Endothelial cell of umbilical vein (primary cell): ENCODE data around the gene NCOA3. TPM values are rescaled to one million over a fixed set of nuclear protein-coding genes. Genes with fewer than 3 reads are reported as not detected.

Experiments
- BruUV-seq: library from RNA; stranded (reverse); fragments of 400-500 nt; replicated peaks from 2 replicates; lab custom pipeline; 2021; lab: Mats Ljungman, UMichigan
- CTCF ChIA-PET: fragments of 300-600, 350-600 bp; sonication (Branson Sonifier 250); formaldehyde crosslinking; loops from one replicate; lab custom pipeline; 2021; ENCODE audit warnings: antibody characterized with exemption, inconsistent platforms; lab: Charles Lee
- POLR2A ChIA-PET: fragments of 300-600, 350-600 bp; sonication (Branson Sonifier 250); formaldehyde crosslinking; loops from one replicate; lab custom pipeline; 2021; ENCODE audit warnings: antibody characterized with exemption, inconsistent platforms; lab: Charles Lee
- DNase-seq: peaks from one replicate; pipeline ENCODE4 v3.0.0-alpha.2; 2011; ENCODE audit warnings: low read depth, low spot score
- FAIRE-seq: peaks from 2 replicates; lab custom pipeline; 2011; peaks lifted over from hg19 to GRCh38; lab: Jason Lieb, UNC
- H2AFZ ChIP-seq: 2 replicates; pipeline ENCODE4 v1.6.0; 2012; ENCODE audit warnings: low read depth, low read length, control low read depth, inconsistent platforms
- H3K27ac ChIP-seq: 2 replicates; pipeline ENCODE4 v1.5.1; 2011; ENCODE audit warnings: low read depth, mild to moderate bottlenecking, control low read depth, low read length, moderate library complexity; ENCODE audit not compliant: insufficient read depth
- H3K27me3 ChIP-seq, 2 experiments: 2 replicates each; pipeline versions ENCODE4 v1.6.0 to v1.6.1; 2011; ENCODE audit warnings: low read length in 2 of 2, mixed read lengths in 1 of 2; ENCODE audit not compliant: control insufficient read depth in 2 of 2, insufficient read depth in 2 of 2
- H3K36me3 ChIP-seq, 2 experiments: 2 replicates in 1 of 2; 3 replicates in 1 of 2; pipeline ENCODE4 v1.5.1; 2011; ENCODE audit warnings: low read length in 2 of 2, mild to moderate bottlenecking in 1 of 2, moderate library complexity in 1 of 2; ENCODE audit not compliant: control insufficient read depth in 2 of 2, insufficient read depth in 2 of 2; ENCODE audit errors: extremely low read depth in 1 of 2
- H3K4me1 ChIP-seq: 3 replicates; pipeline ENCODE4 v1.5.1; 2011; ENCODE audit warnings: mild to moderate bottlenecking, low read length; ENCODE audit not compliant: control insufficient read depth, insufficient read depth; ENCODE audit errors: extremely low read depth
- H3K4me2 ChIP-seq: 2 replicates; pipeline ENCODE4 v1.6.1; 2011; ENCODE audit warnings: low read length, control low read depth, mixed read lengths; ENCODE audit not compliant: insufficient read depth
- H3K4me3 ChIP-seq, 3 experiments: fragments of 200-600 bp in 1 of 3; sonication (generic), shearing (Covaris generic) in 1 of 3; replicated peaks in 1 of 3; 2 replicates each; pipeline ENCODE4 v1.5.1; 2011 to 2016; ENCODE audit warnings: control low read depth in 3 of 3, low read length in 3 of 3, mild to moderate bottlenecking in 2 of 3, inconsistent platforms in 1 of 3, low read depth in 1 of 3, moderate library complexity in 1 of 3; ENCODE audit not compliant: insufficient read depth in 1 of 3
- H3K79me2 ChIP-seq: 2 replicates; pipeline ENCODE4 v1.6.0; 2012; ENCODE audit warnings: low read length, inconsistent platforms; ENCODE audit not compliant: control insufficient read depth, insufficient read depth
- H3K9ac ChIP-seq: replicated peaks from 2 replicates; pipeline ENCODE3; 2011; ENCODE audit warnings: low read length, control low read depth; ENCODE audit not compliant: insufficient read depth; ENCODE audit errors: extremely low read depth
- H3K9me1 ChIP-seq: replicated peaks from 3 replicates; pipeline ENCODE4 v1.6.0; 2011; ENCODE audit warnings: mild to moderate bottlenecking, low read length; ENCODE audit not compliant: control insufficient read depth, insufficient read depth; ENCODE audit errors: extremely low read depth
- H3K9me3 ChIP-seq: replicated peaks from 2 replicates; pipeline ENCODE4 v1.5.1; 2012; ENCODE audit warnings: low read length, inconsistent platforms; ENCODE audit not compliant: control insufficient read depth, insufficient read depth
- H4K20me1 ChIP-seq: replicated peaks from 2 replicates; pipeline ENCODE3; 2011; ENCODE audit warnings: mild to moderate bottlenecking, low read length; ENCODE audit not compliant: control insufficient read depth, insufficient read depth; ENCODE audit errors: extremely low read depth
- EZH2 ChIP-seq: IDR thresholded peaks from 2 replicates; pipeline ENCODE4 v1.6.1; 2012; ENCODE audit warnings: borderline replicate concordance, low read depth, mild to moderate bottlenecking, moderate library complexity, low read length, inconsistent platforms; ENCODE audit not compliant: severe bottlenecking
- FOS ChIP-seq: IDR thresholded peaks from 2 replicates; pipeline ENCODE4 v1.6.1; 2011; ENCODE audit warnings: mild to moderate bottlenecking, low read length, moderate library complexity, borderline replicate concordance; ENCODE audit not compliant: insufficient read depth
- GATA2 ChIP-seq: IDR thresholded peaks from 2 replicates; pipeline ENCODE4 v1.7.0; 2011; ENCODE audit warnings: low read depth, mild to moderate bottlenecking, moderate library complexity, mixed read lengths, low read length; ENCODE audit not compliant: insufficient read length, insufficient read depth
- JUN ChIP-seq: IDR thresholded peaks from 2 replicates; pipeline ENCODE4 v1.6.1; 2011; ENCODE audit warnings: borderline replicate concordance, low read depth; ENCODE audit not compliant: insufficient read length, insufficient read depth
- MYC ChIP-seq: IDR thresholded peaks from one replicate; pipeline ENCODE4 v1.6.1; 2011; ENCODE audit warnings: mild to moderate bottlenecking, low read depth, low read length
- POLR2A ChIP-seq: IDR thresholded peaks from 2 replicates; pipeline ENCODE4 v1.6.1; 2012; ENCODE audit warnings: low read depth, mild to moderate bottlenecking, control low read depth, low read length
- POLR2AphosphoS5 ChIP-seq: IDR thresholded peaks from 2 replicates; pipeline ENCODE4 v1.6.1; 2012; ENCODE audit warnings: low read depth, mild to moderate bottlenecking, control low read depth, low read length, moderate library complexity; ENCODE audit not compliant: insufficient read depth
- dilution Hi-C: fragments of 300-500 bp; cut with MboI; formaldehyde crosslinking; loops from one replicate; pipeline ENCODE4 v1.15.0; 2019; ENCODE audit warnings: low sequenced_read_pairs; ENCODE audit not compliant: extremely low pct_ligation_motif_present
- intact Hi-C: fragments of 100-400 bp; cut with micrococcal nuclease; formaldehyde crosslinking; loops from one replicate; pipeline ENCODE4 v1.10.0; 2022
- polyA plus RNA-seq, 4 experiments: library from polyadenylated mRNA; depleted of rRNA in 3 of 4; stranded (reverse) in 3 of 4; unstranded in 1 of 4; fragments of >200 nt; gene quantifications; 2 replicates each; pipeline versions ENCODE4 v1.2.1 to v1.2.3, GENCODE V29; 2011 to 2012; ENCODE audit warnings: missing spikeins in 1 of 4
- total RNA-seq: library from RNA; stranded (reverse); gene quantifications from 2 replicates; pipeline ENCODE4 v1.2.3, GENCODE V29; 2021
- TF ChIP-seq, protein P1 (sequence below): IDR thresholded peaks from 2 replicates; pipeline ENCODE4 v1.6.1; 2011; ENCODE audit not compliant: insufficient read depth, insufficient read length
- TF ChIP-seq, protein P2 (sequence below), 2 donors: IDR thresholded peaks; 1 replicate in 1 of 2; 2 replicates in 1 of 2; pipeline ENCODE4 v1.5.1; 2011; ENCODE audit warnings: low read length in 2 of 2, mild to moderate bottlenecking in 2 of 2, moderate library complexity in 2 of 2, control low read depth in 1 of 2, inconsistent platforms in 1 of 2, low read depth in 1 of 2; ENCODE audit not compliant: insufficient read depth in 1 of 2; ENCODE audit errors: extremely low read depth in 1 of 2

NCOA3 gene
- total and polyA plus RNA-seq, 2 donors (not counting 3 experiments of a cell fraction or from before 2014, with no cell fraction given), result 12.0 to 35.6 TPM

DNA sequence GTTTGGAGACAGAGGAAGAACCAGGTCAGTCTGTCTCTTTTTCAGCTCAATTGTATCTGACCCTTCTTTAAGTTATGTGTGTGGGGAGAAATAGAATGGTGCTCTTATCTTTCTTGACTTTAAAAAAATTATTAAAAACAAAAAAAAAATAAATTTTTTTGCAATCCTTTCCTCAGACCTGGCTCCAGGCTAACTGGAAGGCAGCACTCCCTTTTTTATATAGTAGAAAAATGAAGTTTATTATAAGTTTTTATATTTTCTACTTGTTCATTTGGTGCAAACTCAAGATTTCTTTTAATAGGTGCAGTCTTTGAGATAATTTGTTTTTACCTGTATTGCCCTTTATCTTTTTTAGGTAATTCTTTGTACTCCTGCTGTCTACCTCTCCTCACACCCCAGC is 153.9 kb downstream of the NCOA3 start:
- intact Hi-C loops, result no loop called here
- no peak for TF ChIP-seq FOS
- no peak for TF ChIP-seq MYC
- no peak for TF ChIP-seq GATA2
- TF ChIP-seq, protein P1, sequence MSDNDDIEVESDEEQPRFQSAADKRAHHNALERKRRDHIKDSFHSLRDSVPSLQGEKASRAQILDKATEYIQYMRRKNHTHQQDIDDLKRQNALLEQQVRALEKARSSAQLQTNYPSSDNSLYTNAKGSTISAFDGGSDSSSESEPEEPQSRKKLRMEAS, result no peak
- TF ChIP-seq, protein P2, sequence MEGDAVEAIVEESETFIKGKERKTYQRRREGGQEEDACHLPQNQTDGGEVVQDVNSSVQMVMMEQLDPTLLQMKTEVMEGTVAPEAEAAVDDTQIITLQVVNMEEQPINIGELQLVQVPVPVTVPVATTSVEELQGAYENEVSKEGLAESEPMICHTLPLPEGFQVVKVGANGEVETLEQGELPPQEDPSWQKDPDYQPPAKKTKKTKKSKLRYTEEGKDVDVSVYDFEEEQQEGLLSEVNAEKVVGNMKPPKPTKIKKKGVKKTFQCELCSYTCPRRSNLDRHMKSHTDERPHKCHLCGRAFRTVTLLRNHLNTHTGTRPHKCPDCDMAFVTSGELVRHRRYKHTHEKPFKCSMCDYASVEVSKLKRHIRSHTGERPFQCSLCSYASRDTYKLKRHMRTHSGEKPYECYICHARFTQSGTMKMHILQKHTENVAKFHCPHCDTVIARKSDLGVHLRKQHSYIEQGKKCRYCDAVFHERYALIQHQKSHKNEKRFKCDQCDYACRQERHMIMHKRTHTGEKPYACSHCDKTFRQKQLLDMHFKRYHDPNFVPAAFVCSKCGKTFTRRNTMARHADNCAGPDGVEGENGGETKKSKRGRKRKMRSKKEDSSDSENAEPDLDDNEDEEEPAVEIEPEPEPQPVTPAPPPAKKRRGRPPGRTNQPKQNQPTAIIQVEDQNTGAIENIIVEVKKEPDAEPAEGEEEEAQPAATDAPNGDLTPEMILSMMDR (IDR thresholded peaks at IDR 0.05; ENCODE audit: extremely low read depth in 1 of 2, insufficient read depth in 1 of 2, low read depth in 1 of 2, low read length in 2 of 2), result no peak
- TF ChIP-seq POLR2AphosphoS5, result no peak
- Histone ChIP-seq H3K4me1 (peaks cover 1% of the 10 kb centered on the region), H3K79me2 (no peaks in the 10 kb centered on the region), H3K4me3 (no peak overlapping the region), H3K9me3 (no peaks in the 10 kb centered on the region), H3K9ac (no peak overlapping the region), H4K20me1 (no peaks in the 10 kb centered on the region), H3K27me3 (no peaks in the 10 kb centered on the region), H2AFZ (no peak overlapping the region), H3K4me2 (no peak overlapping the region), H3K27ac (no peak overlapping the region), H3K9me1 (no peaks in the 10 kb centered on the region), H3K36me3 (peaks cover 10 to 19% of the 10 kb centered on the region in 2 experiments)
- FAIRE-seq, result no peak
- dilution Hi-C loops, result no loop called here
- ChIA-PET CTCF (no interaction called here), POLR2A (no interaction called here)
- BruUV-seq, result no TSS peak
- DNase-seq, result no peak

DNA sequence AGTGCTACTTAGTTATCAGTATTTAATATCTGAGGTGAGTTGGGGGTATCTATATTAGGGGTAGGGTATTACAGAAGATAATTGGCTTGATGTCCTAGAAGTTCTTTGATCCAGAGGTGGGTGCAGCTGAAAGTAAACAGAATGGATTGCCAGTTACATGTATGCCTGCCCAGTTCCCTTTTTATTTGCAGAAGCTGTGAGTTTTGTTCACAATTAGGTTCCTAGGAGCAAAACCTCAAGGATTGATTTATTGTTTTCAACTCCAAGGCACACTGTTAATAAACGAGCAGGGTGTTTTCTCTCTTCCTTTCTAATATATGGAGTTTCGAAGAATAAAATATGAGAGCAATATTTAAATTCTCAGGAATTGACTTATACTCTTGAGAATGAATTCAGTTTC is 154.6 kb downstream of the NCOA3 start:
- no peak overlapping the region for H2AFZ ChIP-seq
- no peak overlapping the region for H3K4me2 ChIP-seq
- intact Hi-C loops, result no loop called here
- H3K9me1 ChIP-seq, result no peaks in the 10 kb centered on the region
- CTCF ChIA-PET, result no interaction called here
- H3K27ac ChIP-seq, result no peak overlapping the region
- H3K79me2 ChIP-seq, result no peaks in the 10 kb centered on the region
- POLR2A ChIA-PET, result no interaction called here
- TF ChIP-seq EZH2 (no peak), POLR2A (no peak), GATA2 (no peak), MYC (no peak), FOS (no peak), JUN (no peak), POLR2AphosphoS5 (no peak)
- TF ChIP-seq, protein P1, result no peak
- TF ChIP-seq, protein P2 (IDR thresholded peaks at IDR 0.05; ENCODE audit: extremely low read depth in 1 of 2, insufficient read depth in 1 of 2, low read depth in 1 of 2, low read length in 2 of 2), result no peak
- H3K4me3 ChIP-seq, result no peak overlapping the region
- DNase-seq, result no peak
- no peak for FAIRE-seq
- H3K4me1 ChIP-seq, result no peaks in the 10 kb centered on the region
- dilution Hi-C loops, result no loop called here
- no peak overlapping the region for H3K9ac ChIP-seq
- BruUV-seq, result no TSS peak
- peaks cover 10 to 17% of the 10 kb centered on the region in 2 experiments for H3K36me3 ChIP-seq
- no peaks in the 10 kb centered on the region for H4K20me1 ChIP-seq
- no peaks in the 10 kb centered on the region for H3K27me3 ChIP-seq
- H3K9me3 ChIP-seq, result no peaks in the 10 kb centered on the region
